ENCODE data around the gene CC2D1B. TPM values are rescaled to one million over a fixed set of nuclear protein-coding genes. Genes with fewer than 3 reads are reported as not detected.
A peak's percentile ranks its signal among the peaks of the same experiment; 100 is the strongest.

CC2D1B gene
- total and polyA plus RNA-seq, 2 of the 4 experiments (the other 2 are of a cell fraction): 16.9 to 17.2 TPM

- Histone ChIP-seq H3K4me3 (ENCODE audit: insufficient read depth, low read depth, low read length) (no peak overlapping the region), H3K9ac (ENCODE audit: low read depth, low read length) (no peak overlapping the region), H2BK120ac (ENCODE audit: low read depth, low read length) (no peak overlapping the region), H3K23ac (ENCODE audit: low read depth, low read length) (no peak overlapping the region), H3K36me3 (ENCODE audit: control insufficient read depth, insufficient read depth, low read length) (peaks cover 53% of the 10 kb centered on the region), H3K18ac (ENCODE audit: low read depth, low read length) (no peak overlapping the region), H3K27me3 (ENCODE audit: control insufficient read depth, insufficient read depth, low read length) (no peaks in the 10 kb centered on the region), H2BK5ac (ENCODE audit: low read depth, low read length, poor library complexity, severe bottlenecking) (no peak overlapping the region), H2AK5ac (ENCODE audit: low read depth, low read length) (no peak overlapping the region), H2BK20ac (ENCODE audit: low read depth, low read length) (no peak overlapping the region), H3K56ac (ENCODE audit: extremely low read depth, insufficient read depth, low read length) (no peak overlapping the region), H3K27ac (ENCODE audit: insufficient read depth, low read length) (no peak overlapping the region), H4K91ac (ENCODE audit: insufficient read depth, low read depth, low read length) (no peak overlapping the region), H4K20me1 (ENCODE audit: insufficient read depth, low read length) (no peaks in the 10 kb centered on the region; the same call in none of the 2 replicates), H3K9me1 (ENCODE audit: insufficient read depth, low read length) (0 out of 2 replicates have a peak, but pooled peaks cover 8% of the 10 kb centered on the region), H3K79me1 (ENCODE audit: low read depth in 1 of 2, low read length in 2 of 2) (peaks cover 0 to 3% of the 10 kb centered on the region in 2 experiments; a peak in 1 of 4 replicates), H3K4me2 (ENCODE audit: low read depth, low read length) (no peak overlapping the region), H3K14ac (replicated peaks; ENCODE audit: low read depth, low read length) (no peak overlapping the region), H4K5ac (ENCODE audit: low read depth, low read length) (no peak overlapping the region), H2AK9ac (replicated peaks; ENCODE audit: low read depth, low read length, poor library complexity) (peak overlapping the region; percentile 29), H3K9me3 (ENCODE audit: control insufficient read depth, insufficient read depth, low read length) (no peaks in the 10 kb centered on the region), H3K4ac (ENCODE audit: low read depth, low read length) (no peak overlapping the region), H2AFZ (replicated peaks; ENCODE audit: low read length, poor library complexity) (no peak overlapping the region), H4K8ac (ENCODE audit: low read depth in 2 of 2, low read length in 2 of 2) (no peak overlapping the region), H2BK15ac (ENCODE audit: low read depth, low read length) (no peak overlapping the region), H3K4me1 (ENCODE audit: control insufficient read depth, insufficient read depth, low read length) (no peaks in the 10 kb centered on the region; the same call in 1 of the 2 replicates)
- CTCF ChIA-PET: no interaction called here
- no TSS peak for BruUV-seq (replicated peaks)
- dilution Hi-C loops (cut with HindIII; ENCODE audit: low sequenced_read_pairs, unreplicated experiment) (no loop called here), in situ Hi-C loops (cut with MboI; ENCODE audit: low sequenced_read_pairs) (no loop called here), intact Hi-C loops (cut with micrococcal nuclease) (no loop called here)
- ATAC-seq (ENCODE audit: low read depth) (no peak), DNase-seq (no peak)
- POLR2A ChIA-PET (ENCODE audit: unreplicated experiment): no interaction called here
- TF ChIP-seq POLR2A (IDR thresholded peaks at IDR 0.05; ENCODE audit: low read depth, low read length): no peak
- TF ChIP-seq SMC3 (IDR thresholded peaks at IDR 0.05; ENCODE audit: low read depth, low read length): no peak
- TF ChIP-seq ELK1 (IDR thresholded peaks at IDR 0.05; ENCODE audit: borderline replicate concordance, low read depth, low read length): no peak
- 92% methylated on average over 2 of the region's 7 CpGs; no CpG with 5 or more reads in 1 of the 2 experiments for whole genome bisulfite sequencing, 2 experiments (ENCODE audit: extremely low coverage in 2 of 2, insufficient read length in 1 of 2)
These were observed 13.3 kb downstream of the CC2D1B start for GRCh38 chr1:52352690-52353089.

All from IMR-90 (cell line).